IMR-90 (cell line): ENCODE data around the gene FBXW7. TPM values are rescaled to one million over a fixed set of nuclear protein-coding genes. Genes with fewer than 3 reads are reported as not detected.

Experiments used
- ATAC-seq: fragments of 200-7000 bp; cut with Tn5 transposase; 2 replicates; pipeline ENCODE4 v1.9.1; 2020; ENCODE audit warnings: low read depth, mild to moderate bottlenecking, moderate library complexity
- BruUV-seq: library from RNA; stranded (reverse); fragments of 400-500 nt; replicated peaks from 2 replicates; lab custom pipeline; 2021; lab: Mats Ljungman, UMichigan
- CTCF ChIA-PET: fragments of 300-600 bp; formaldehyde crosslinking; extraction: SDS; loops from one replicate; lab custom pipeline; 2021; ENCODE audit warnings: antibody characterized with exemption; lab: Yijun Ruan, JAX
- POLR2A ChIA-PET: fragments of 300-600 bp; sonication (Branson Sonifier 250); formaldehyde crosslinking; loops from one replicate; lab custom pipeline; 2022; ENCODE audit warnings: antibody characterized with exemption; ENCODE audit not compliant: unreplicated experiment; lab: Charles Lee
- DNase-seq: peaks from one replicate; pipeline ENCODE4 v3.0.0; 2013
- H2AFZ ChIP-seq: replicated peaks from 2 replicates; pipeline ENCODE3; 2013; ENCODE audit warnings: low read length, mild to moderate bottlenecking; ENCODE audit not compliant: poor library complexity
- H2AK5ac ChIP-seq: 2 replicates; pipeline ENCODE4 v1.6.1; 2013; ENCODE audit warnings: low read depth, low read length, inconsistent platforms
- H2AK9ac ChIP-seq: replicated peaks from 2 replicates; pipeline ENCODE3; 2013; ENCODE audit warnings: mild to moderate bottlenecking, low read depth, low read length, moderate library complexity; ENCODE audit not compliant: poor library complexity
- H2BK120ac ChIP-seq: 2 replicates; pipeline ENCODE4 v1.6.1; 2013; ENCODE audit warnings: low read depth, low read length, inconsistent platforms
- H2BK15ac ChIP-seq: 3 replicates; pipeline ENCODE4 v1.6.1; 2013; ENCODE audit warnings: low read depth, low read length, inconsistent platforms
- H2BK20ac ChIP-seq: 2 replicates; pipeline ENCODE4 v1.6.1; 2013; ENCODE audit warnings: low read depth, mild to moderate bottlenecking, inconsistent platforms, low read length, moderate library complexity
- H2BK5ac ChIP-seq: 2 replicates; pipeline ENCODE4 v1.6.1; 2013; ENCODE audit warnings: mild to moderate bottlenecking, low read depth, low read length, inconsistent platforms; ENCODE audit not compliant: poor library complexity, severe bottlenecking
- H3K14ac ChIP-seq: replicated peaks from 2 replicates; pipeline ENCODE4 v1.6.1; 2013; ENCODE audit warnings: low read depth, low read length, inconsistent platforms
- H3K18ac ChIP-seq: 2 replicates; pipeline ENCODE4 v1.6.1; 2013; ENCODE audit warnings: low read depth, low read length, control low read depth
- H3K23ac ChIP-seq: 2 replicates; pipeline ENCODE4 v1.6.1; 2013; ENCODE audit warnings: low read depth, low read length, inconsistent platforms
- H3K27ac ChIP-seq: 2 replicates; pipeline ENCODE4 v1.5.1; 2013; ENCODE audit warnings: mild to moderate bottlenecking, control low read depth, low read length; ENCODE audit not compliant: insufficient read depth
- H3K27me3 ChIP-seq: 2 replicates; pipeline ENCODE4 v1.6.1; 2013; ENCODE audit warnings: low read length; ENCODE audit not compliant: control insufficient read depth, insufficient read depth
- H3K36me3 ChIP-seq: 2 replicates; pipeline ENCODE4 v1.6.1; 2013; ENCODE audit warnings: low read length, mixed read lengths; ENCODE audit not compliant: control insufficient read depth, insufficient read depth
- H3K4ac ChIP-seq: 2 replicates; pipeline ENCODE4 v1.6.1; 2013; ENCODE audit warnings: low read depth, low read length, inconsistent platforms
- H3K4me1 ChIP-seq: 2 replicates; pipeline ENCODE4 v1.6.1; 2013; ENCODE audit warnings: low read length, mixed read lengths; ENCODE audit not compliant: control insufficient read depth, insufficient read depth
- H3K4me2 ChIP-seq: 2 replicates; pipeline ENCODE4 v1.6.1; 2013; ENCODE audit warnings: low read depth, mild to moderate bottlenecking, control low read depth, low read length, moderate library complexity
- H3K4me3 ChIP-seq: 2 replicates; pipeline ENCODE4 v1.5.1; 2013; ENCODE audit warnings: low read depth, mild to moderate bottlenecking, control low read depth, low read length, moderate library complexity; ENCODE audit not compliant: insufficient read depth
- H3K56ac ChIP-seq: 2 replicates; pipeline ENCODE4 v1.6.1; 2013; ENCODE audit warnings: low read length, inconsistent platforms; ENCODE audit not compliant: insufficient read depth; ENCODE audit errors: extremely low read depth
- H3K79me1 ChIP-seq, 2 experiments: 2 replicates each; pipeline ENCODE4 v1.6.1; 2013; ENCODE audit warnings: low read length in 2 of 2, inconsistent platforms in 1 of 2, low read depth in 1 of 2
- H3K9ac ChIP-seq: 2 replicates; pipeline ENCODE4 v1.6.1; 2013; ENCODE audit warnings: low read depth, low read length, control low read depth
- H3K9me1 ChIP-seq: 2 replicates; pipeline ENCODE4 v1.6.1; 2013; ENCODE audit warnings: low read length, inconsistent platforms; ENCODE audit not compliant: insufficient read depth
- H3K9me3 ChIP-seq: 2 replicates; pipeline ENCODE4 v1.6.1; 2013; ENCODE audit warnings: low read length; ENCODE audit not compliant: control insufficient read depth, insufficient read depth
- H4K20me1 ChIP-seq: 2 replicates; pipeline ENCODE4 v1.6.1; 2013; ENCODE audit warnings: low read length, inconsistent platforms; ENCODE audit not compliant: insufficient read depth
- H4K5ac ChIP-seq: 2 replicates; pipeline ENCODE4 v1.6.1; 2013; ENCODE audit warnings: mild to moderate bottlenecking, low read depth, low read length, control low read depth
- H4K8ac ChIP-seq, 2 experiments: 2 replicates each; pipeline ENCODE4 v1.6.1; 2013; ENCODE audit warnings: low read depth in 2 of 2, low read length in 2 of 2, control low read depth in 1 of 2, inconsistent platforms in 1 of 2
- H4K91ac ChIP-seq: 2 replicates; pipeline ENCODE4 v1.6.1; 2013; ENCODE audit warnings: low read depth, low read length, inconsistent platforms; ENCODE audit not compliant: insufficient read depth
- BHLHE40 ChIP-seq: fragments of 150-350 bp; IDR thresholded peaks from 2 replicates; pipeline ENCODE4 v1.6.1; 2016; ENCODE audit warnings: mild to moderate bottlenecking, low read depth, low read length
- CEBPB ChIP-seq: IDR thresholded peaks from 2 replicates; pipeline ENCODE4 v1.6.1; 2012; ENCODE audit warnings: low read depth, low read length, improper control_type of control experiment
- CHD1 ChIP-seq: IDR thresholded peaks from 2 replicates; pipeline ENCODE4 v1.6.1; 2012; ENCODE audit warnings: low read depth, low read length, improper control_type of control experiment
- FOS ChIP-seq: fragments of 150-350 bp; IDR thresholded peaks from 2 replicates; pipeline ENCODE4 v1.6.1; 2016; ENCODE audit warnings: low read depth, low read length
- MAFK ChIP-seq: IDR thresholded peaks from 2 replicates; pipeline ENCODE4 v1.6.1; 2012; ENCODE audit warnings: low read depth, low read length, improper control_type of control experiment
- MAZ ChIP-seq: IDR thresholded peaks from 2 replicates; pipeline ENCODE4 v1.6.1; 2012; ENCODE audit warnings: low read depth, mild to moderate bottlenecking, low read length, improper control_type of control experiment, moderate library complexity, borderline replicate concordance
- MXI1 ChIP-seq: IDR thresholded peaks from 2 replicates; pipeline ENCODE4 v1.6.1; 2012; ENCODE audit warnings: low read depth, mild to moderate bottlenecking, low read length, moderate library complexity, borderline replicate concordance
- NFE2L2 ChIP-seq: fragments of 150-350 bp; IDR thresholded peaks from 2 replicates; pipeline ENCODE4 v1.6.1; 2016; ENCODE audit warnings: low read depth, mild to moderate bottlenecking, low read length
- POLR2A ChIP-seq: IDR thresholded peaks from 2 replicates; pipeline ENCODE4 v1.6.1; 2012; ENCODE audit warnings: mild to moderate bottlenecking, low read depth, low read length
- RAD21 ChIP-seq: IDR thresholded peaks from 2 replicates; pipeline ENCODE4 v1.6.1; 2012; ENCODE audit warnings: low read length, improper control_type of control experiment
- RCOR1 ChIP-seq: IDR thresholded peaks from 2 replicates; pipeline ENCODE4 v1.6.1; 2012; ENCODE audit warnings: mild to moderate bottlenecking, low read length, improper control_type of control experiment; ENCODE audit not compliant: insufficient replicate concordance
- RFX5 ChIP-seq: IDR thresholded peaks from 2 replicates; pipeline ENCODE4 v1.8.0; 2012; ENCODE audit warnings: low read depth, mild to moderate bottlenecking, low read length, moderate library complexity
- SMC3 ChIP-seq: fragments of 150-350 bp; IDR thresholded peaks from 2 replicates; pipeline ENCODE4 v1.6.1; 2016; ENCODE audit warnings: low read depth, mild to moderate bottlenecking, antibody characterized with exemption, low read length, moderate library complexity
- WGBS, 2 experiments: methylation state at CpG; one replicate each; pipeline versions ENCODE4 v1.1.5 to v1.1.7; 2013; ENCODE audit warnings: missing lambda C conversion rate in 2 of 2; ENCODE audit not compliant: insufficient read length in 1 of 2; ENCODE audit errors: extremely low coverage in 2 of 2; 5-methylcytosine and 5-hydroxymethylcytosine counted together
- dilution Hi-C: fragments of 300-500 bp; cut with HindIII; formaldehyde crosslinking; loops from one replicate; pipeline ENCODE4 v1.14.3; 2018; ENCODE audit warnings: low sequenced_read_pairs; ENCODE audit not compliant: unreplicated experiment
- in situ Hi-C: fragments of 300-500 bp; cut with MboI; formaldehyde crosslinking; loops from 3 replicates; pipeline ENCODE4 v1.14.3; 2019; ENCODE audit warnings: low sequenced_read_pairs, inconsistent platforms, mixed read lengths
- intact Hi-C: fragments of 100-400 bp; cut with micrococcal nuclease; formaldehyde crosslinking; loops from 2 replicates; pipeline ENCODE4 v1.10.0; 2022
- polyA plus RNA-seq, 3 experiments: library from polyadenylated mRNA; depleted of rRNA; stranded (reverse); fragments of >200 nt; gene quantifications; 2 replicates each; pipeline ENCODE4 v1.2.3, GENCODE V29; 2012; ENCODE audit warnings: low replicate concordance in 1 of 3
- total RNA-seq: library from RNA; depleted of rRNA; stranded (reverse); fragments of >200 nt; gene quantifications from 2 replicates; pipeline ENCODE4 v1.2.3, GENCODE V29; 2012
- TF ChIP-seq, protein P1 (sequence below): fragments of 150-350 bp; IDR thresholded peaks from 2 replicates; pipeline ENCODE4 v1.6.1; 2017; ENCODE audit warnings: mild to moderate bottlenecking, antibody characterized with exemption, low read length, low read depth
- TF ChIP-seq, protein P2 (sequence below): conservative IDR thresholded peaks from 2 replicates; pipeline ENCODE4 v1.5.1; 2012; ENCODE audit warnings: mild to moderate bottlenecking, low read depth, low read length, improper control_type of control experiment
- TF ChIP-seq, protein P3 (sequence below): fragments of 150-350 bp; IDR thresholded peaks from 2 replicates; pipeline ENCODE4 v1.6.1; 2016; ENCODE audit warnings: low read depth, mild to moderate bottlenecking, low read length, moderate library complexity, borderline replicate concordance

The FBXW7 gene
- total and polyA plus RNA-seq, 2 of the 4 experiments (the other 2 are of a cell fraction): 7.2 to 27.4 TPM

DNA sequence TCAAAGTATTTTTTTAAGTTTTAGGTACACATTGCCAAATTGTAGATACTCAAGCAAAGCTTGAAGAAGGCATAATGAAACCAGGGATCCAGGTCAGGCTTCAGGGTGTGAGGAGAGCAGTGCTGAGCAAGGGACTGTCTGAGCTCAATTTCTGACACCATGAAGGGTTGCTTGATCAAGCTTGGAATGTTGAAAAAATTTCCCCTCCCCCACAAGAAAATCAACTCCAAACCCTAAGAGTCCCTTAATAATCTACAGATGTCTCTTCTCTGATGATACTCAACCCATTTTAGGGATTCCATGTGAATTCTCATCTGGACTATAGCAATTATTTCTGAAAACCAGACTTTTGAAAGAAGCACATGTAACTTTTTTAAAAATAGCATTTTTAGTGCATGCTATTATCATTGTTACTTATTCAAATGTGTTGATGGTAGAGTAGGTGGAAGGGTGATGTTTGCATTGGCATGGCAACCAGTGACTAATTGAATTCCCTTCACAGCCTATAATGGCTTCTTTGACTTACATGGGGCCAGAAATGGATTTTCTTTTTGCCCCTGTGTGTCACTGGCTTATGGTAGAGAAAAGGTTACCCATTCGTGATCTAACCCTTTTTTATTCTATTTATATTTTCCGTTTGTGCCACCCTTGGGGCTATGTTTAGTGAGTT, 252.0 kb downstream of the FBXW7 start:
- dilution Hi-C loops: no loop called here
- in situ Hi-C loops: no loop called here
- no peak overlapping the region for H4K5ac ChIP-seq
- WGBS, 2 experiments: no CpG with 5 or more reads among the region's 2 CpGs
- no peak overlapping the region for H2BK5ac ChIP-seq
- H2BK15ac ChIP-seq: no peak overlapping the region
- no peak overlapping the region for H3K4me3 ChIP-seq
- no peaks in the 10 kb centered on the region for H3K4me1 ChIP-seq
- H3K9me1 ChIP-seq: no peaks in the 10 kb centered on the region
- POLR2A ChIA-PET: interaction anchor here (0.6 kb wide), 1 partner anchor 492 kb away, joined by 3 read pairs; no protein-coding TSS in a partner anchor
- no peaks in the 10 kb centered on the region for H3K36me3 ChIP-seq
- no peak overlapping the region for H2BK120ac ChIP-seq
- intact Hi-C loops: no loop called here
- H2AK5ac ChIP-seq: no peak overlapping the region
- H3K14ac ChIP-seq: no peak overlapping the region
- no peak overlapping the region for H4K91ac ChIP-seq
- no peak overlapping the region for H3K27ac ChIP-seq
- H3K4me2 ChIP-seq: no peak overlapping the region
- H2AFZ ChIP-seq: no peak overlapping the region
- ATAC-seq (no peak), DNase-seq (no peak)
- no peaks in the 10 kb centered on the region for H3K9me3 ChIP-seq
- H2BK20ac ChIP-seq: no peak overlapping the region
- H3K27me3 ChIP-seq: peaks cover 18% of the 10 kb centered on the region
- no peaks in the 10 kb centered on the region for H3K79me1 ChIP-seq
- CTCF ChIA-PET: no interaction called here
- TF ChIP-seq RCOR1: no peak
- TF ChIP-seq MAFK: no peak
- TF ChIP-seq POLR2A: no peak
- TF ChIP-seq BHLHE40: no peak
- no peak for TF ChIP-seq RFX5
- no peak for TF ChIP-seq NFE2L2
- no peak for TF ChIP-seq MAZ
- TF ChIP-seq FOS: no peak
- TF ChIP-seq SMC3: no peak
- TF ChIP-seq, protein P1, sequence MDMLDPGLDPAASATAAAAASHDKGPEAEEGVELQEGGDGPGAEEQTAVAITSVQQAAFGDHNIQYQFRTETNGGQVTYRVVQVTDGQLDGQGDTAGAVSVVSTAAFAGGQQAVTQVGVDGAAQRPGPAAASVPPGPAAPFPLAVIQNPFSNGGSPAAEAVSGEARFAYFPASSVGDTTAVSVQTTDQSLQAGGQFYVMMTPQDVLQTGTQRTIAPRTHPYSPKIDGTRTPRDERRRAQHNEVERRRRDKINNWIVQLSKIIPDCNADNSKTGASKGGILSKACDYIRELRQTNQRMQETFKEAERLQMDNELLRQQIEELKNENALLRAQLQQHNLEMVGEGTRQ: no peak
- no peak for TF ChIP-seq CEBPB
- TF ChIP-seq, protein P2, sequence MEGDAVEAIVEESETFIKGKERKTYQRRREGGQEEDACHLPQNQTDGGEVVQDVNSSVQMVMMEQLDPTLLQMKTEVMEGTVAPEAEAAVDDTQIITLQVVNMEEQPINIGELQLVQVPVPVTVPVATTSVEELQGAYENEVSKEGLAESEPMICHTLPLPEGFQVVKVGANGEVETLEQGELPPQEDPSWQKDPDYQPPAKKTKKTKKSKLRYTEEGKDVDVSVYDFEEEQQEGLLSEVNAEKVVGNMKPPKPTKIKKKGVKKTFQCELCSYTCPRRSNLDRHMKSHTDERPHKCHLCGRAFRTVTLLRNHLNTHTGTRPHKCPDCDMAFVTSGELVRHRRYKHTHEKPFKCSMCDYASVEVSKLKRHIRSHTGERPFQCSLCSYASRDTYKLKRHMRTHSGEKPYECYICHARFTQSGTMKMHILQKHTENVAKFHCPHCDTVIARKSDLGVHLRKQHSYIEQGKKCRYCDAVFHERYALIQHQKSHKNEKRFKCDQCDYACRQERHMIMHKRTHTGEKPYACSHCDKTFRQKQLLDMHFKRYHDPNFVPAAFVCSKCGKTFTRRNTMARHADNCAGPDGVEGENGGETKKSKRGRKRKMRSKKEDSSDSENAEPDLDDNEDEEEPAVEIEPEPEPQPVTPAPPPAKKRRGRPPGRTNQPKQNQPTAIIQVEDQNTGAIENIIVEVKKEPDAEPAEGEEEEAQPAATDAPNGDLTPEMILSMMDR: no peak
- no peak for TF ChIP-seq CHD1
- TF ChIP-seq, protein P3, sequence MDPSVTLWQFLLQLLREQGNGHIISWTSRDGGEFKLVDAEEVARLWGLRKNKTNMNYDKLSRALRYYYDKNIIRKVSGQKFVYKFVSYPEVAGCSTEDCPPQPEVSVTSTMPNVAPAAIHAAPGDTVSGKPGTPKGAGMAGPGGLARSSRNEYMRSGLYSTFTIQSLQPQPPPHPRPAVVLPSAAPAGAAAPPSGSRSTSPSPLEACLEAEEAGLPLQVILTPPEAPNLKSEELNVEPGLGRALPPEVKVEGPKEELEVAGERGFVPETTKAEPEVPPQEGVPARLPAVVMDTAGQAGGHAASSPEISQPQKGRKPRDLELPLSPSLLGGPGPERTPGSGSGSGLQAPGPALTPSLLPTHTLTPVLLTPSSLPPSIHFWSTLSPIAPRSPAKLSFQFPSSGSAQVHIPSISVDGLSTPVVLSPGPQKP: no peak
- TF ChIP-seq RAD21: no peak
- no peak for TF ChIP-seq MXI1
- H3K56ac ChIP-seq: no peak overlapping the region
- H3K23ac ChIP-seq: no peak overlapping the region
- no peaks in the 10 kb centered on the region for H4K20me1 ChIP-seq
- H3K9ac ChIP-seq: no peak overlapping the region
- BruUV-seq: no TSS peak
- H3K18ac ChIP-seq: no peak overlapping the region
- no peak overlapping the region for H4K8ac ChIP-seq
- H2AK9ac ChIP-seq: no peak overlapping the region
- H3K4ac ChIP-seq: no peak overlapping the region
